B cell (primary cell): ENCODE data around the gene PLCL1.

Experiments used
- CTCF ChIP-seq: fragments of 200-600 bp; IDR thresholded peaks from one replicate; pipeline ENCODE4 v1.8.0; 2022; ENCODE audit warnings: antibody characterized with exemption, mild to moderate bottlenecking
- EZH2 ChIP-seq: IDR thresholded peaks from 2 replicates; pipeline ENCODE4 v1.6.1; 2012; ENCODE audit warnings: borderline replicate concordance, low read depth, mild to moderate bottlenecking, moderate library complexity, low read length; ENCODE audit not compliant: insufficient read depth, poor library complexity, severe bottlenecking

GRCh38 chr2:197889041-197889440 lies 84.6 kb downstream of the PLCL1 start:
- no peak for TF ChIP-seq CTCF
- no peak for TF ChIP-seq EZH2
